ENCODE data around the gene WNT7A.
A peak's percentile ranks its signal among the peaks of the same experiment; 100 is the strongest.
"Not testable (repeated sequence)": the region's sequence is repeated elsewhere in the genome, so short reads cannot be mapped to it uniquely, and the experiment has no call there.

WNT7A gene

DNA sequence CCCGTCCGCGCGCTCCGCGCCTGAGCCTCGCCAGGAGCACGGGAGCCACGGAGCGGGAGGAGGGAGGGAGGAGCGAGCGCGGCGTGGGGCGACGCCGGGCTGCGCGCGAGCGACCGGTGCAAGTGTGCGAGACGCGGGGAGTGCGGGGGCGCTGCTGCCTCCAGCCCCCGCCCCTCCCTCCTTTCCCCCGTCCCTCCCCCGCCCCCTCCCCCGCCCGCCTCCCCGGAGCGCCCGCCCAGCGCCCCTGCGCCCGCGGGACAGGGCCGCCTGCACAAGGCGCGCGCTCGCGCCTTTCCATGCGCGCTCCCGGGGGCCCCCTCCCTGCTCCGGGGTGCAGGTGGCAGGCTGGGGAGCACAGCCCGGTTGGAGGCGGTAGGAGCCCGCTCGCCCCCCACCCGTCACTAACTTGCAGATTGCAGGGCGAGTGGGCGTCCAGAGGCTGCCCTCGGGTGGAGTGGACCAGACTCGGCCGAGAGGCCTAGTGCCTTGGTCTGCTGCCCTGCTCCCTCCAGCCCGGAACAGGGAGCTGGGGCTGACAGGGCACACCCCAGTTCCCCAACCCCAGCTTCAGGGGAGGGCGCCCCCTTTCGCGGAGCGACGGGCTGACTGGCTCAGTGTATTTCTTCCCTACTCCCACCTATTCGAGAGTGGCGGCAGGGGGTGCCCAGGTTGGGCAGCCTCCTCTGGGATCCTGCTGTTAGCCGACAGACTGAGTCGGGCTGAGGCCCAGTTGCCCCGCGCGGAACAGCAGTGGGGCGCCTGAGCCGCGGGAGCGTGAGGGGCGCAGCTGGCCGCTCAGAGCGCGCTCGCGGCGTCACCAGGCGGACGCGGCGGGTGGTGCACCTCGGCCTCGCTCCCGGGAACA is at the start of gene WNT7A:
Gene WNT7A, minus strand, starts transcription at position 126 of the 865 bp plus-strand sequence. CDS start 255 bp downstream, outside the sequence.
- no peak for DNase-seq

DNA sequence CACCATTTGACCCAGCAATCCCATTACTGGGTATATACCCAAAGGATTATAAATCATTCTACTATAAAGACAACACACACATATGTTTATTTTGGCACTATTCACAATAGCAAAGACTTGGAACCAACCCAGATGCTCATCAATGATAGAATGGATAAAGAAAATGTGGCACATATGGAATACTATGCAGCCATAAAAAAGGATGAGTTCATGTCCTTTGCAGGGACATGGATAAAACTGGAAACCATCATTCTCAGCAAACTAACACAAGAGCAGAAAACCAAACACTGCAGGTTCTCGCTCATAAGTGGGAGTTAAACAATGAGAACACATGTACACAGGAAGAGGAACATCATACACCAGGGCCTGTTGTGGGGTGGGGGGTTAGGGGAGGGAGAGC is 48.9 kb upstream of the WNT7A start:
- not testable (repeated sequence) for DNase-seq

DNA sequence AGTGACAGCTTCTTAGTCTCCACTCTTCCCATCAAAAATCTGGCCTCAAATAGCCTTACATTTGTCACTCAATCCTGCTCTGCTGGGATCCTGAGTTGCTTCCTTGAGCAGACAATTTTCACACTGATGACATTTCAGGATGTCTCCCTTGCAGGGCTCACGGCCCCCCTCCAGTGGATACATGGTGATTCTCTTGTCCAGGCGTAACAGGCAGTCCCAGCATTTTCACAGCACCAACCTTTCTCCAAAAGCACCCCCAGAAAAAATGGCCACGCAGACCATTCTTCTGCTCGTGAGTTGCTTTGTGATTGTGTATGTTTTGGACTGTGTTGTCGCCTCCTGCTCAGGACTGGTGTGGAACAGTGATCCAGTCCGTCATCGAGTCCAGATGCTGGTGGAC is 47.4 kb upstream of the WNT7A start:
- no peak for DNase-seq

DNA sequence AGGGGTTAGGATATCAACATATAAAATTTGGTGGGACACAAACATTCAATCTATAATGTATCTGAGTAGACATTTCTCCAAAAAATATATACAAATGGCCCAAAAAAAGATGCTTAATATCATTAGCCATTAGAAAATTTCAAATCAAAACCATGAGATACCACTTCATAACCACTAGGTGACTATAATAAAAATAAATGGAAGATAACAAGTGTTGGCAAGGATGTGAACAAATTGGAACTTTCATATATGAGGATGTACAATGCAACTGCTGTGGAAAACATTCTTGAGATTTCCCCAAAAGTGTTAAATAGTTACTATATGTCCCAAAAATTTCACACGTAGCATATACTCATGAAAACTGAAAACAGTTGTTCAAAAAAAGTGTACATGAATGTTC is 36.5 kb upstream of the WNT7A start:
- DNase-seq, result no peak

DNA sequence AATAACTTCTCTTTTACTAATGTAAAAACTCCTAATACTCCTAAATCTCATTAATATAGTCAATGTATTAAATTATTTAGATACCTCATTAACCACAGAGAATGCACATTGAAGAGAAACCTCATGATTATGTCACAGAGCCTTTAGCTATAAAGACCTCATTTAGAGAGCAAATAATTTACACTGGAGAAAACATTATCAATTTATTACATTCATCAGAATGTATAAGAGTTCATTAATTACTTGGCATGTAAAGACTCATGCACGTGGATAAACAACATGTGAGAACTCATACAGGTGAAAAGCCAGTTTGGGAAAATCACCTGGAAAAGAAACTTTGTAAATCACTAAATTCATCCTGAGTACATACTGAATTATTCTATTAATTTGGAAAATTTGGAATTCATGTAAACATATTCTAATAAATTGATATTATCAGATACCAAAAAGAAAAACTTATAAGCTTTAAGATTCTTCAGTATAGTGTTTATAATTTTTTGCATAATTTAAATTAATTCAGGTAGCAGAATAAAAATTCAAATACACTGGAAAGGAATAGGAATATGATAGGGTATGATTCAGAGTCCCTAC is 22.9 kb upstream of the WNT7A start:
- no peak for DNase-seq

DNA sequence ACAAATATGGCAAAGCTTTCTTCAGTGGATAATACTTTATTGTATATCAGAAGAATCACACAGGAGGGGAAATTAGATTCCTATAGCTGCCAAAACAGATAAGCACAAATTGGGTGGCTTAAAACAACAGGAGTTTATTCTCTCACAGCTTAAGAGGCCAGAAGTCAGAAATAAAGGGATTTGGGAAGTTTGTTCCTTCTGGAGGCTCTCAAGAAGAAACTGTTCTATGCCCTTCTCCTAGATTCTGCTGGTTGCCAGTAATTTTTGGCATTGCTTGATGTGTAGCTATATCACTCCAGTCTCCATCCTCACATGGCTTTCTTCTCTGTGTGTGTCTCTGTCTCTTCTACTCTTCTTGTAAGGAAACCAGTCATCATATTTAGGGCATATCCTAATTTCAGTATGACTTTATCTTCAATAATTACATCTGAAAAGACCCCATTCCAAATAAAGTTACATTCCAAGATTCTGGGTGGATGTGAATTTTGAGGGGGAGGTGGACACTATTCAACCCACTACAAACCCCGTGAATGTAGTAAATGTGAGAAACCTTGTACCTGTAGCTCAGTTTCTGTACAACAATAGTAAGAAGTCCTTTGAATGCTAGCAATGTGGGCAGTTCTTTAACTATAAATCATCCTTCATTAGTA is 22.2 kb upstream of the WNT7A start:
- DNase-seq, result no peak

DNA sequence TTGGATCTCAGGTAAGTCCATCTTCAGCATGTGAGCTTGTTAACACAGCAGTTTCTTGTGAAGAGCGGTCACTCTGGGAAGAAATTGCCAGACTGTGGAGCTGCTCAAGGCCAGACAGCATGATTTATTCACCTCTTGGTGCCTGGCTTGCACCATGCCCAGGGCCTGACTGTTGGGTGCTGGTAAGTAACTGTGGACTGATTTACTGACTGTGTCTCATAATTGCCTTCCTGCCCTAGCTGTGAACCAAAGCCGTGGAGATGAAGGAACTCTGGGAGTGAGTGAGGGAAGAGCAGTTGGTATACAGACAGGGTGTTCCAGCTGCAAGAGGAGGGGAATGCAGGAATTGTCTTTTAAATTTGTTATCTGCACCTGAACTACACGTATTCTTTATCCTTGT is 18.5 kb upstream of the WNT7A start:
- no peak for DNase-seq

DNA sequence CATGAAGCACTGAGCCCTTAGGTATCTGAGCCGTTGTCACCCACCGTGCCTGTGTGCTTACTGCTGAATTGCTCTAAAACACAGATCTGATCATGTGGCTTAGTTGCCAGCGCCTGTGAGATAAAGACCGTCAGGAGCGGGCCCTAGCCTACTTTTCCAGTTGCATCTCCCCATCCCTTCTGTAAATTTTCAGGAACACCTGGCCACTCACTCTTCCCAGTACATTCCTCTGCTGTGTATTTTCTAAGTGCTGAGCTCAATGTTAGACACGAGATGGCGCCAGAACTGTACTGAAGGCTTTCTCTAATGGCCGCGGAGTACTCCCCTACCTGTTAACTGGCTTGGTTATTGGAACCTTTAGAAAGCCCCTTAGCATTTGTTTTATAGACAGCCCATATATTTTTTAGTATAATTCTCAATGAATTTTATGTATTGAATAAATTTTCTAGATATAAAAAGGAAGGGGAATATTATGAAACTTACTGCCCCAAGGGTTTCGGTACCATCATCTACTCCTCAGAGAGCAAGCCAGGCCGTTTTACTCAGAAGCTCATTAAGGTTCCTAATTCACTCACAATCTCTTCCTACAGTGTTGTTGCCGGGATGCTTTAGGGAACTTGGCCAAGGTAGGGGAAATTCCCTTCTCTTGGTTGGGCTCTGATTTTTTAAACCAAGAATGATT is 16.7 kb upstream of the WNT7A start:
- DNase-seq, result peak; percentile 34

DNA sequence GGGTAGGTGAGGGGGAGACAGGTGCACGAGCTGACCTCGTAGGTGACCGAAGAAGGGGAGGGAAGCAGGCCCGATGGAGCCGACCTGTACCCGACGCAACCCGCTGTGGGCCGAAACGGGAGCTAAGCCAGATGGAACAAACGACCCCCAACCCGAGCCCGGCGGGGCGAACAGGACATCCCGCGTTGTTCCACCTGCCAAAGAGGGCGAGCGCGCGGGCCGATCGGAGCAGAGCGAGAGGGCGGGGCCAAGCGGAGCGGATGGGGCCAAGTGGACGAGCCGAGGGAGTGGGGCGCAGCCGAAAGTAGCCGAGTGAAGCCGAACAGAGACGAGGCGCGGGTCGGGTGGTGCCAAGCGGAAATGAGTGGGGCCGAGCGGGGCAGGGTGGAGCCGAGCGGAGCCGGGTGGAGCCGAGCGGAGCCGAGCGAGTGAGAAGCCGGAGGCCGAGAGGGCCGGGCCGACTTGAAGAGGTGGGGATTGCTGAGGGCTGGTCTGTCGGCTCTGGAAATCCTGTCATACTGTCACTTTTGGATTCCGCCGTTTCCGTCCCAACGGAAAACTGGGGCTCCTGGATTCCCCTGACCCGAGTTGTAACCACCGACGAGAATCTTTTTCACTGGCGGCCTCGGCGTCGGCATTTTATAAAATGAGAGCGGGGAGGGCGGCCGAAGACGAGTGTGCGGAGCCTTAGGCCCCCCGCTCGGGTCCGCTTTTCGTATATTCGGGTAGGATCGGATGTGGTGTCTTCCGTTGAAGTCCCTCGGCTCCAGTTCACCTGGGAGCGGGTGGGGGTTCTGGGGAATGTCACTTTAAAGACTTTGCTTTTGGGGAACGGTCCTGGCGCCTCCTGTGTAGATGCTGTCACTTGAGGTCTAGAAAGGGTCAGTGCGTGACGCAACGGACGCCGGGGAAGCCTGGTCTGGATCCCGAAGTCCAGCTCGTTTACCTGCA is 15.6 kb upstream of the WNT7A start:
- peak; percentile 42 for DNase-seq

DNA sequence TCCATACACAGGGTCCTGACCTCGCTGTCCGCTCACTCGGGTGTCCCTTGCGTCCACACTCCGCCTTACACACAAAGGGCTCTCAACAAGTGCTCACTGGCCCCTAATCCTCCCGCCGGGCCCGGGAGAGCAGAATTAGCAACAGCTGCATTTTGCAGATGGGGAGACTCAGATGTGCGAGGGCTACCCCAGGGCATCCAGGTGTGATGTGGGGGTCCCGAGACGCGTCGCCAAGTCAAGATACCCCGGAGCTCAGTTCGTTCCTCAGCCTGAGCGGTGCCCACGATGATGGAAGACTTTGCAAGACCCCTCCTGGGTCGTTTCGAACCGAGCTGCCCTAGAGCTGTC is 14.9 kb upstream of the WNT7A start:
- DNase-seq, result no peak

DNA sequence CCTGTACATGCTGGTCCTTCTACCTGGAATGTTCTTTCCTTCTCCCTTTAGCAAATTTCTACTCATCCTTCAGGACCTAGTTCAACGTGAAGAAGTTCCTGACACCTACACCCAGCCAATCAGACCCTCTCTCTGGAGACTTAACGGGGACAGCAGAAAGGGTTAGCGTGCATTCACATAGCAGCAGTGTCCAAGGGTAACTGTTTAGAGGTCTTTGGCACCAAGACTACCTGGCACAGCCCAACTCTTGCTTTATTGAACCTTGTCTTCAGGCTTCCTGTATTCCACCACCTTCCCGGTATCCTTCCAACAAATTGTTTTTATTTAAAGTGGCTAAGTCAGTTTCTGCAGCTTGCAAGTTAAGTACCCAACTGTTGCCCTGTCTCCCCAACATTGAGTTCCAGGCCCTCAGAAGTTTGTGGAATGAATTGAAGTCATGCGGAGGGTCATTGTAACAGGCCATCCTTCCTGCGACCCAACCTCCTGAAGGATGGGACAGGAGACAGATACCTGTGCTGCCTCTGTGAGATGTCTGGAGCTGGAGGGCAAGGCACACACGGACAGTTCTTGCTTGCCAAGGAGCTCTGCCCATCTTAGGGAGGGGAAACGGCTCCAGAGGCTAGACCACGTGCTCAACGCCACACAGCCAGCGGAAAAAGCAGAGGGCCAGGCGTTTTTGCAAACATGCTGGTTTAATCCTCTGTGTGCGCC is 14.4 kb upstream of the WNT7A start:
- no peak for DNase-seq

DNA sequence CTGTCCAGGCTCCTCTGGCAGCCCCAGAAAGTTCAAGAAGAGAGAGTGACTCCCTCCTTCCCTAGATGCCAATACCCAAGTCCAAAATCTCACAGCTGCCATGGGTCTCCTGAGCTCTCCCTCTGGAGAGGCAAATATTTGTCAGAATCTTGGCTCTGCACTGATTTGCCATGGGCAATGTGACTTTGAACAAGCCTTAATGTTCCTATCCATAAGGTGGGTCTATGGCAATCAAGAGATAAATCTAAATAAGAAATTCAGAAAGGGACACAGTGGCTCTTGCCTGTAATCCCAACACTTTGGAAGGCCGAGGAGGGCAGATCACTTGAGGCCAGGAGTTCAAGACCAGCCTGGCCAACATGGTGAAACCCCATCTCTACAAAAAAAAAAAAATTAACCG is 12.4 kb upstream of the WNT7A start:
- no peak for DNase-seq

DNA sequence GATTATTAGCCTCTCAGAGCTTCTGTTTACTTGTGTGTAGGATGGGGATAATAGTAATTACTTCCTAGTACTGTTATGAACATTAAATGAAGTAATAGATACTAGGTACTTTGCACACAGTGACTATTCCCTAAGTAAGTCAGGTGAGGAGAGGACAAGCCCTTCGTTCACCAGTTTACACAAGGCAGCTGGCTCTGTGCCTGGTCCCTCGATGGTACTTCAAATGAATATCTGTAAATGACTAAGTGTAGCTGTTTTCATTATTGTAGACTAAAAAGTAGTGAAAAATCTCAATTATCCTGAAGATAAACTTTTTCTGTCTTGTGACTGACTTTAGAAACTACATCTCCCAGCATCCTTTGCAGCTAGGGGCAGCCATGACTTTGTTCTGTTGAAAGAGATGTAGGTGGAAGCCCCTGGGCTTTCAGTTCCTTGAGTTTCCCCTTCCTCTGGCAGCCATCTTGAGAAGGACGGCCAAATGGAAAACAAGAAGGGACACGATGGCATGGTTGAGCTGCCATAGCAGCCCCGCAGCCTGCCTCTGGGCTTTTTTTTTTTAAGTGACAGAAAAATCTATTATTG is 11.7 kb upstream of the WNT7A start:
- no peak for DNase-seq

DNA sequence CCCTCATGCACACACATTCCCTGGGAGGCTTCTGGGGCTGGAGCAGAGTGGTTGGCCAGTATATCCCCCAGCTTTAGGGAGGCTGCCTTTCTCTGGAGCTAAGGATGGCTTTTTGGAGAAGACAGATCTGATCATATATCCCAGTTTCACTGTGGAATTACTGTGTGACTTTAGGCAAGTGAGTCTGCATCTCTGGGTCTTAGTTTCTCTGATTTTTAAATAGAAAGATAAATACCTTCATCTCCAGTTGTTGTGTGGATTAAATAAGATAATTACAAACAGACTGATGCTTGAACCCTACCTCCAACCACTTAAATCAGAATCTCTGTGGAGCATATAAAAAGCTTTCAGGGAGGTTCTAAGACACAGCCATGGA is 11.1 kb upstream of the WNT7A start:
- DNase-seq, result no peak

DNA sequence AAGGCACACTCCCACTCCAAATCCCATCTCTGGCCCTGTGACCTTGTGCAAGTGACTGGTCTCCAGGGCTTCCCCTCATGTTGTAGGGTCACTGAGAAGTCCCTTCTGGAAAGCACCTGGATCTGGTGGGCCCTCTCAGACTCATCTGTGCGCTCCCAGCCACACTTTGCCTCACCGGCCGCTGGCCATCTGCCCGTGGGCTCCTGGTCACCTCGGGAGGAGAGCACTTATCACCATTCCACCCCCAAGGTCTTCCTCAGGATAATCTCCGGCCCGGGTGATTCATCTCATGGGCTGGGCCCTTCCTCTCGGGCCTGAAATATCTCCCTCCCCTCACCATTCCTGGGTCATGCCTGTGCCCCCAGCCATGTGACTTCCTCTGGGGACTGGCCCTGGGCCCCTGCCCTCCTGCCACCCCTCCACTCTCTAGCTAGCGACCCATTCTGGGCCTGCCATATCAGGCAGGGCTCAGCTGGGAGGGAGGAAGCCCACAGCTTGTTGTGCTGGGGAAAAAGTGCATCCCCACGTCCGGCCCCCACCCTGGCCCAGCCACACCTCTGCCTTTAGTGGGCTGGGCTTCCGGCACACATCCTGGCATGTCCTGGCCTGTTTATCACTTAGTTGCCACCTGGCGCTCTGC is 10.6 kb upstream of the WNT7A start:
- DNase-seq, result no peak

DNA sequence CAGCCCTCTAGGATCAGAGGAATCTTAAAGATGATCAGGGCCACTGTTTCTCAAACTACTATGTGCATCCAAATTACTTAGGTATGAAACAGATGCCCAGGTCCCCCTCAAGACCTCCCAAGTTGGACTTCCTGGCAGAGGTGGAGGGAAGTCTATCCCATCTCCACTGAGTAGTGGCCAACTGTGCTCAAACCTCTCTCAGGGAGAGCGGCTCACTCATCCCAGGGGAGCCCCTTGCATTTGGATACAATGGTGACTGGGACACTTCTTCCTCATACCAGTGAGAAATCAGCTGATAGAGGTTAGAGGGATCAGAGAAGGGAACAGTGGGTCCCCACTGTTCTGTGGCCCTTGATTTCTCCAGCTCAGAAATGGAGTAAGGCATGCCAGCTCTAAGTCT is 8.7 kb upstream of the WNT7A start:
- no peak for DNase-seq

DNA sequence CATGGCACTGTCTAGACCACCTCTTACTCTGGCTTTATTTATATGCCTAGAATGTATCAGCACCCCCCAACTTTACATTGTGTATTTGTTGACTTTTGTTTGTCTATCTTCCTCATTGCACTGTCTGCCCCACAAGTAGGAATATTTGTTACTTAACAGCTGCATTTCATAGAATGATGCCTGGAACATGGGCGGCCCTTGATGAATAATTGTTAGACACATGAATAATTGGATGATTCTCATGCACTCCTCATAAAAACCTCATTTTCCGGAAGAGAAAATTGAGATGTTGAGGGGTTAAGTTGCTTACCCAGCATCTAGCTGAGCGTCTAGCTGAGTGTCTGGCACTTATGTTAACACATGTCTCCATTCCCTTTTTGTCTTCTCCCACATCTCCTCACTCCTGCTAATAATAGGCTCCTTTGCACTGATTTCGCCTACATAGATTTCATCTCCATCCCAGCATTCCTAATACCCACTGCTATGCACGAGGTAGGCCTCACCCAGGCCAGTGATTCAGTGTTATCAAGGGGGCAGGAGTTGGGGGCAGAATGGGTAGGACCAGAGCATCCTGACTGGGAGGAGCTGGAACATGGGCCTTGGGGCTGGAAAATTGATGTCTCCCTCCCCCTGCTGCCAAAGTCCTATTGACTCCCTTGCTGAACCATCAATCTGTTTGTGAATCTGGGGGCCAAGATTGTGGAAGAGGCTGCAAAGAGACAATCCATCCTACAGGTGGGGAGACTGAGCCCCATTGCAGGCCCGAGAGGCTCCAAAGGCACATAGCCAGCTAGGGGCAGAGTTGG is 7.8 kb upstream of the WNT7A start:
- DNase-seq, result no peak

DNA sequence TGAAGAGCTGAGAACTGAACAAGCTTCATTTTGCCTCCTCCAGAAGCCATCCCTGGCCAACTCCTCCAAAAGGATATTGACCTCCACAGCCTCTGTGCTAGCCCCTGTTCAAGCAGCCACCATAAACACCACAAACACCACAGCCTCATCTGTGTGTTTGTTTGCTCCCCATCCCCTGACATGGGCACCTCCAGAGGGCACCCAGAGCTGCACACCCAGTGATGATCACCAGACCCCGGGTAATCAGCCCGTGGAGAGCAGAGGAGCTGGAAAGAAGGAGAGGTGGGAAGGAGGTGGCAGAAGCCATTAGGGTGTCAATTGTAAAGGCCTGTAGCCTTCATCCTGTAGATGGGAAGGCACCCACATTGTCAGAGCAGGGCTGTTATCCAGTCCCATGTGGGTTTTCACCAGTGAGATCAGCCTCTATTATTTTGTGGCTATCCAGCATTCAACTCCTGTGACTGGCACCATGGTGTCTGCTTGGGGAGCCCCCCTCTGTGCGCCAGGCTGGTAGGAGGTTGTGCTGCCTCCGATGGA is 6.8 kb upstream of the WNT7A start:
- DNase-seq, result no peak

DNA sequence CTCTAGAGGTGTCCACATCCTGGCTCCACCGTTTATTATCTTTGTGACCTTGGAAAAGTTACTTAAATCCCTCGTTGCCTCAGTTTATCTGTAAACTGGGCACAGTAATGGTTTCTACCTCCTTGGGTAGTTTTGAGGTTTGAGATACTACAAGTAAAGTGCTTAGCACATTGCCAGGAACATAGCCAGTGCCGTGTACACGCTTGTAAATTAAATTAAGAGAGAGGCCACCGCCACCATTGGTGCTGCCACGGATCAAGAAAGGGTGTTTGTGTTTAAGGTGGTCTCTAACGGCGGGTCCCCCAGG is 5.8 kb upstream of the WNT7A start:
- DNase-seq, result no peak
